B cell (primary cell): ENCODE measurements around the gene CD80. TPM values are rescaled to one million over a fixed set of nuclear protein-coding genes. Genes with fewer than 3 reads are reported as not detected.

Experiments
- ATAC-seq: fragments of 200-7000 bp; cut with Tn5 transposase; one replicate; pipeline ENCODE4 v1.10.0; 2021; ENCODE audit warnings: low read depth, mild to moderate bottlenecking, moderate number of reproducible peaks, moderate library complexity
- CTCF ChIA-PET: fragments of 350-600 bp; sonication (Branson Sonifier 250); formaldehyde crosslinking; loops from one replicate; lab custom pipeline; 2021; ENCODE audit warnings: antibody characterized with exemption, inconsistent platforms; lab: Charles Lee
- POLR2A ChIA-PET: fragments of 350-600 bp; sonication (Branson Sonifier 250); formaldehyde crosslinking; loops from one replicate; lab custom pipeline; 2021; ENCODE audit warnings: antibody characterized with exemption; lab: Charles Lee
- DNase-seq: peaks from one replicate; pipeline ENCODE4 v3.0.0; 2013
- H2AFZ ChIP-seq: 2 replicates; pipeline ENCODE4 v1.6.1; 2012; ENCODE audit warnings: mild to moderate bottlenecking, low read depth, low read length; ENCODE audit not compliant: insufficient read depth, poor library complexity, severe bottlenecking
- H3K27ac ChIP-seq, 2 donors: 1 replicate in 1 of 2; 2 replicates in 1 of 2; pipeline ENCODE4 v1.5.1; 2012 to 2013; ENCODE audit warnings: low read length in 2 of 2, mild to moderate bottlenecking in 2 of 2, moderate library complexity in 1 of 2
- H3K27me3 ChIP-seq, 4 experiments: fragments of 200-600 bp in 1 of 4; sonication (generic) in 1 of 4; replicated peaks in 1 of 4; 1 replicate in 2 of 4; 2 replicates in 2 of 4; pipeline versions ENCODE4 v1.6.1 to v1.7.0; 2013 to 2016; ENCODE audit warnings: low read length in 3 of 4, mild to moderate bottlenecking in 2 of 4, mixed read lengths in 1 of 4, moderate library complexity in 1 of 4; ENCODE audit not compliant: insufficient read depth in 4 of 4, control insufficient read depth in 3 of 4; ENCODE audit errors: control extremely low read depth in 1 of 4
- H3K36me3 ChIP-seq, 2 experiments: replicated peaks in 1 of 2; 1 replicate in 1 of 2; 2 replicates in 1 of 2; pipeline versions ENCODE4 v1.6.1 to v1.7.1; 2013; ENCODE audit warnings: low read length in 1 of 2; ENCODE audit not compliant: insufficient read depth in 2 of 2, control insufficient read depth in 1 of 2; ENCODE audit errors: control extremely low read depth in 1 of 2, extremely low read depth in 1 of 2
- H3K4me1 ChIP-seq, 2 donors: fragments of 200-600 bp in 1 of 2; sonication (generic) in 1 of 2; 1 replicate in 1 of 2; 2 replicates in 1 of 2; pipeline versions ENCODE4 v1.5.1 to v1.6.1; 2013 to 2017; ENCODE audit warnings: low read length in 2 of 2; ENCODE audit not compliant: control insufficient read depth in 2 of 2, insufficient read depth in 2 of 2
- H3K4me2 ChIP-seq: replicated peaks from 2 replicates; pipeline ENCODE3; 2012; ENCODE audit warnings: mild to moderate bottlenecking, low read depth, low read length; ENCODE audit not compliant: poor library complexity, severe bottlenecking
- H3K4me3 ChIP-seq, 5 experiments: fragments of 200-600 bp in 1 of 5; sonication (generic) in 1 of 5; 1 replicate in 3 of 5; 2 replicates in 2 of 5; pipeline versions ENCODE4 v1.5.1 to v1.7.0; 2011 to 2016; ENCODE audit warnings: low read length in 4 of 5, mild to moderate bottlenecking in 4 of 5, low read depth in 2 of 5, control low read depth in 1 of 5, moderate library complexity in 1 of 5; ENCODE audit not compliant: insufficient read depth in 1 of 5; ENCODE audit errors: control extremely low read depth in 1 of 5, extremely low read depth in 1 of 5
- H3K79me2 ChIP-seq: fragments of 200-600 bp; sonication (generic); one replicate; pipeline ENCODE4 v1.6.0; 2016; ENCODE audit warnings: low read length; ENCODE audit not compliant: control insufficient read depth, insufficient read depth
- H3K9ac ChIP-seq: fragments of 200-600 bp; sonication (generic); 2 replicates; pipeline ENCODE4 v1.6.1; 2017; ENCODE audit warnings: mild to moderate bottlenecking, low read length, moderate library complexity
- H3K9me3 ChIP-seq, 3 donors: one replicate each; pipeline versions ENCODE4 v1.6.1 to v1.7.1; 2013; ENCODE audit warnings: low read length in 2 of 3; ENCODE audit not compliant: control insufficient read depth in 2 of 3, insufficient read depth in 1 of 3; ENCODE audit errors: control extremely low read depth in 1 of 3
- H4K20me1 ChIP-seq: 2 replicates; pipeline ENCODE4 v1.6.0; 2012; ENCODE audit warnings: mild to moderate bottlenecking, low read length; ENCODE audit not compliant: insufficient read depth, control insufficient read depth, poor library complexity, severe bottlenecking
- H3K27ac Mint-ChIP-seq: one replicate; pipeline ENCODE4 v1.8.0; 2021; ENCODE audit warnings: mixed read lengths
- H3K27me3 Mint-ChIP-seq: one replicate; pipeline ENCODE4 v1.8.0; 2021; ENCODE audit warnings: mixed read lengths
- H3K4me1 Mint-ChIP-seq: one replicate; pipeline ENCODE4 v1.8.0; 2021; ENCODE audit warnings: mixed read lengths
- H3K4me3 Mint-ChIP-seq: one replicate; pipeline ENCODE4 v1.8.0; 2021; ENCODE audit warnings: mixed read lengths
- H3K9me3 Mint-ChIP-seq: one replicate; pipeline ENCODE4 v1.8.0; 2022; ENCODE audit warnings: mixed read lengths; ENCODE audit not compliant: insufficient read depth
- EZH2 ChIP-seq: IDR thresholded peaks from 2 replicates; pipeline ENCODE4 v1.6.1; 2012; ENCODE audit warnings: borderline replicate concordance, low read depth, mild to moderate bottlenecking, moderate library complexity, low read length; ENCODE audit not compliant: insufficient read depth, poor library complexity, severe bottlenecking
- WGBS: methylation state at CpG from one replicate; pipeline ENCODE4 v1.1.5; 2013; ENCODE audit warnings: missing lambda C conversion rate; ENCODE audit not compliant: insufficient coverage; 5-methylcytosine and 5-hydroxymethylcytosine counted together
- intact Hi-C: fragments of 100-400 bp; cut with micrococcal nuclease; formaldehyde crosslinking; loops from one replicate; pipeline ENCODE4 v1.10.0; 2022
- polyA plus RNA-seq: library from polyadenylated mRNA; depleted of rRNA; stranded (reverse); fragments of >200 nt; gene quantifications from 2 replicates; pipeline ENCODE4 v1.2.3, GENCODE V29; 2012
- total RNA-seq, 2 donors: library from RNA; stranded (reverse); fragments of 120-200 nt in 1 of 2; gene quantifications; 1 replicate in 1 of 2; 2 replicates in 1 of 2; pipeline versions ENCODE4 v1.2.3 to v1.2.4, GENCODE V29; 2013 to 2022
- TF ChIP-seq, protein P1 (sequence below): fragments of 200-600 bp; IDR thresholded peaks from one replicate; pipeline ENCODE4 v1.8.0; 2022; ENCODE audit warnings: antibody characterized with exemption, mild to moderate bottlenecking

The CD80 gene
- total and polyA plus RNA-seq, 2 donors (not counting 1 experiment from before 2014, with no cell fraction given) = 15.0 to 26.5 TPM

- Mint-ChIP-seq H3K27me3 (no peaks in the 10 kb centered on the region), H3K4me1 (peaks cover 59% of the 10 kb centered on the region), H3K27ac (peak overlapping the region; percentile 54), H3K4me3 (no peak overlapping the region), H3K9me3 (no peaks in the 10 kb centered on the region)
- H2AFZ ChIP-seq = no peak overlapping the region
- no peak overlapping the region for H3K9ac ChIP-seq
- ATAC-seq (no peak), DNase-seq (no peak)
- H3K27me3 ChIP-seq = no peaks in the 10 kb centered on the region
- peaks cover 0 to 7% of the 10 kb centered on the region in 2 experiments for H3K36me3 ChIP-seq
- no peak overlapping the region for H3K4me3 ChIP-seq
- H3K4me2 ChIP-seq = no peak overlapping the region
- POLR2A ChIA-PET = no interaction called here
- H3K27ac ChIP-seq = no peak overlapping the region
- no peaks in the 10 kb centered on the region for H3K9me3 ChIP-seq
- WGBS = 41% methylated on average over 2 of the region's 3 CpGs
- CTCF ChIA-PET = interaction anchor here (1.5 kb wide), 1 partner anchor 9 kb away, joined by 4 read pairs; no protein-coding TSS in a partner anchor
- peaks cover 0 to 24% of the 10 kb centered on the region in 2 donors for H3K4me1 ChIP-seq
- peaks cover 14% of the 10 kb centered on the region for H3K79me2 ChIP-seq
- TF ChIP-seq, protein P1, sequence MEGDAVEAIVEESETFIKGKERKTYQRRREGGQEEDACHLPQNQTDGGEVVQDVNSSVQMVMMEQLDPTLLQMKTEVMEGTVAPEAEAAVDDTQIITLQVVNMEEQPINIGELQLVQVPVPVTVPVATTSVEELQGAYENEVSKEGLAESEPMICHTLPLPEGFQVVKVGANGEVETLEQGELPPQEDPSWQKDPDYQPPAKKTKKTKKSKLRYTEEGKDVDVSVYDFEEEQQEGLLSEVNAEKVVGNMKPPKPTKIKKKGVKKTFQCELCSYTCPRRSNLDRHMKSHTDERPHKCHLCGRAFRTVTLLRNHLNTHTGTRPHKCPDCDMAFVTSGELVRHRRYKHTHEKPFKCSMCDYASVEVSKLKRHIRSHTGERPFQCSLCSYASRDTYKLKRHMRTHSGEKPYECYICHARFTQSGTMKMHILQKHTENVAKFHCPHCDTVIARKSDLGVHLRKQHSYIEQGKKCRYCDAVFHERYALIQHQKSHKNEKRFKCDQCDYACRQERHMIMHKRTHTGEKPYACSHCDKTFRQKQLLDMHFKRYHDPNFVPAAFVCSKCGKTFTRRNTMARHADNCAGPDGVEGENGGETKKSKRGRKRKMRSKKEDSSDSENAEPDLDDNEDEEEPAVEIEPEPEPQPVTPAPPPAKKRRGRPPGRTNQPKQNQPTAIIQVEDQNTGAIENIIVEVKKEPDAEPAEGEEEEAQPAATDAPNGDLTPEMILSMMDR = no peak
- TF ChIP-seq EZH2 = no peak
- H4K20me1 ChIP-seq = no peaks in the 10 kb centered on the region
- intact Hi-C loops = loop anchor here (5.0 kb wide), 1 partner anchor 39 kb away; no protein-coding TSS in a partner anchor
Measured at GRCh38 chr3:119548341-119548740, 11.1 kb downstream of the CD80 start.

DNA sequence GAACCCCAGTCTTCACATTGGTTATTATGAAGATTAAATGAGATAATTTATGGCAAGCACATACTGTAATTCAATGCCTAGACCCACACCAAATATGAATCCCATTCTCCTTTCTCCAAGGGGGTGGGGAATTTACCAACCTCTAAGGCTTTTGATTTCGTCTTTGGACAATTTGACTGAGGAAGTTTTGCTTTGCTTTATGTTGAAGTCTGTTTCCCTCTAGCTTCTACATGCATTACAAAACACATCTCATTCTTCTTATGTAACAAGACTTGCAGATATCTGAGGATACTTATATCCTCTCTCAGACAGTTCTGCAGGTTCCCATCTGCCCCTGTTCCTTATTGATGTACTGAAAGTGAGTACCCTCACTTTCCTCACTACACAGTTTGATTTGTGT, 12.2 kb downstream of the CD80 start:
- CTCF ChIA-PET = interaction anchor here (0.7 to 1.1 kb wide), 2 partner anchors 65 to 1013 kb away, joined by 3 read pairs; no protein-coding TSS in a partner anchor
- Mint-ChIP-seq H3K27ac (peak overlapping the region; percentile 6), H3K4me1 (peaks cover 61% of the 10 kb centered on the region), H3K27me3 (no peaks in the 10 kb centered on the region), H3K4me3 (no peak overlapping the region), H3K9me3 (no peaks in the 10 kb centered on the region)
- WGBS = no CpG with 5 or more reads among the region's 1 CpG
- H3K79me2 ChIP-seq = peaks cover 11% of the 10 kb centered on the region
- H4K20me1 ChIP-seq = no peaks in the 10 kb centered on the region
- no peak overlapping the region for H3K4me3 ChIP-seq
- DNase-seq (no peak), ATAC-seq (no peak)
- intact Hi-C loops = loop anchor here (5.0 kb wide), 1 partner anchor 40 kb away; no protein-coding TSS in a partner anchor
- peaks cover 0 to 7% of the 10 kb centered on the region in 2 experiments for H3K36me3 ChIP-seq
- H3K27me3 ChIP-seq = no peaks in the 10 kb centered on the region
- H3K9me3 ChIP-seq = no peaks in the 10 kb centered on the region
- TF ChIP-seq, protein P1 = no peak
- no peak for TF ChIP-seq EZH2
- no peak overlapping the region for H3K4me2 ChIP-seq
- H3K9ac ChIP-seq = no peak overlapping the region
- no peak overlapping the region for H3K27ac ChIP-seq
- POLR2A ChIA-PET = no interaction called here
- H3K4me1 ChIP-seq = peaks cover 0 to 24% of the 10 kb centered on the region in 2 donors
- no peak overlapping the region for H2AFZ ChIP-seq
